Activated T-cell treated with anti-CD3 and anti-CD28 coated beads, Interleukin-2, amount 50 U/mL, for 4 hours (primary cell): Measurements from ENCODE around the gene TMEM263. TPM values are rescaled to one million over a fixed set of nuclear protein-coding genes. Genes with fewer than 3 reads are reported as not detected.
A peak's percentile ranks its signal among the peaks of the same experiment; 100 is the strongest.
"Not testable (repeated sequence)": the region's sequence is repeated elsewhere in the genome, so short reads cannot be mapped to it uniquely, and the experiment has no call there.

Source experiments
- ATAC-seq, 2 donors: fragments of 200-7000 bp; cut with Tn5 transposase; one replicate each; pipeline ENCODE4 v1.10.0; 2021
- DNase-seq: peaks from one replicate; pipeline ENCODE4 v3.0.0-alpha.2; 2020
- H3K27me3 Mint-ChIP-seq: one replicate; pipeline ENCODE4 v1.8.0; 2021; ENCODE audit warnings: low read depth, mixed read lengths
- H3K36me3 Mint-ChIP-seq: one replicate; pipeline ENCODE4 v1.8.0; 2022; ENCODE audit warnings: mixed read lengths; ENCODE audit not compliant: insufficient read depth
- H3K4me1 Mint-ChIP-seq: one replicate; pipeline ENCODE4 v1.8.0; 2021; ENCODE audit warnings: low read depth, mixed read lengths
- H3K4me3 Mint-ChIP-seq: one replicate; pipeline ENCODE4 v1.8.0; 2021; ENCODE audit warnings: mild to moderate bottlenecking, moderate library complexity, mixed read lengths
- H3K9me3 Mint-ChIP-seq: one replicate; pipeline ENCODE4 v1.8.0; 2021; ENCODE audit warnings: mixed read lengths
- total RNA-seq, 3 donors: library from RNA; stranded (reverse); gene quantifications; one replicate each; pipeline ENCODE4 v1.2.1, GENCODE V29; 2021

TMEM263 gene
- total RNA-seq, result 10 to 100 TPM; 13.5 to 16.2 (median 16.1) TPM

GRCh38 chr12:106955377-106956047, at the start of gene TMEM263:
TMEM263 (plus strand) TSS chr12:106955907; CDS start chr12:106967117, 11,210 bp downstream.
- Mint-ChIP-seq H3K9me3 (no peaks in the 10 kb centered on the region), H3K4me3 (peak within 1 kb of the TSS; percentile 95), H3K27me3 (no peaks in the 10 kb centered on the region), H3K36me3 (peaks cover 2% of the 10 kb centered on the region), H3K4me1 (peaks cover 27% of the 10 kb centered on the region)
- ATAC-seq (peak; percentile 80 to 82), DNase-seq (peak; percentile 90)

GRCh38 chr12:106906715-106907114, 49.0 kb upstream of the TMEM263 start:
- DNase-seq, result no peak
- H3K27me3 Mint-ChIP-seq, result peaks cover 33% of the 10 kb centered on the region
- H3K36me3 Mint-ChIP-seq, result no peaks in the 10 kb centered on the region
- no peak overlapping the region for H3K4me3 Mint-ChIP-seq
- no peak for ATAC-seq
- no peaks in the 10 kb centered on the region for H3K9me3 Mint-ChIP-seq
- H3K4me1 Mint-ChIP-seq, result peaks cover 19% of the 10 kb centered on the region

GRCh38 chr12:106907411-106907810, 48.3 kb upstream of the TMEM263 start:
- no peaks in the 10 kb centered on the region for H3K36me3 Mint-ChIP-seq
- peaks cover 29% of the 10 kb centered on the region for H3K27me3 Mint-ChIP-seq
- no peaks in the 10 kb centered on the region for H3K9me3 Mint-ChIP-seq
- no peak overlapping the region for H3K4me3 Mint-ChIP-seq
- ATAC-seq, result no peak
- no peak for DNase-seq
- peaks cover 19% of the 10 kb centered on the region for H3K4me1 Mint-ChIP-seq

GRCh38 chr12:106907846-106908245, 47.9 kb upstream of the TMEM263 start:
- ATAC-seq (no peak), DNase-seq (no peak)
- H3K4me1 Mint-ChIP-seq, result peaks cover 17% of the 10 kb centered on the region
- H3K36me3 Mint-ChIP-seq, result no peaks in the 10 kb centered on the region
- no peaks in the 10 kb centered on the region for H3K9me3 Mint-ChIP-seq
- H3K27me3 Mint-ChIP-seq, result peaks cover 25% of the 10 kb centered on the region
- no peak overlapping the region for H3K4me3 Mint-ChIP-seq

- H3K27me3 Mint-ChIP-seq, result peaks cover 20% of the 10 kb centered on the region
Measured at GRCh38 chr12:106908561-106908960, 47.1 kb upstream of the TMEM263 start.

GRCh38 chr12:106910202-106910601, 45.5 kb upstream of the TMEM263 start:
- ATAC-seq (no peak), DNase-seq (no peak)
- H3K4me1 Mint-ChIP-seq, result peaks cover 16% of the 10 kb centered on the region
- H3K4me3 Mint-ChIP-seq, result no peak overlapping the region
- no peaks in the 10 kb centered on the region for H3K9me3 Mint-ChIP-seq
- peaks cover 14% of the 10 kb centered on the region for H3K27me3 Mint-ChIP-seq
- H3K36me3 Mint-ChIP-seq, result no peaks in the 10 kb centered on the region

More at GRCh38 chr12:106908561-106908960, 47.1 kb upstream of the TMEM263 start:
- H3K4me1 Mint-ChIP-seq, result peaks cover 10% of the 10 kb centered on the region
- no peaks in the 10 kb centered on the region for H3K9me3 Mint-ChIP-seq
- no peak overlapping the region for H3K4me3 Mint-ChIP-seq
- no peaks in the 10 kb centered on the region for H3K36me3 Mint-ChIP-seq
- DNase-seq, result no peak
- no peak for ATAC-seq

- no peak for DNase-seq
- Mint-ChIP-seq H3K4me3 (no peak overlapping the region), H3K9me3 (no peaks in the 10 kb centered on the region), H3K36me3 (no peaks in the 10 kb centered on the region), H3K27me3 (peaks cover 9% of the 10 kb centered on the region), H3K4me1 (peaks cover 23% of the 10 kb centered on the region)
- no peak for ATAC-seq
Measured at GRCh38 chr12:106911581-106911980, 44.1 kb upstream of the TMEM263 start.

- Mint-ChIP-seq H3K9me3 (no peaks in the 10 kb centered on the region), H3K4me1 (peaks cover 23% of the 10 kb centered on the region), H3K27me3 (peaks cover 3% of the 10 kb centered on the region), H3K4me3 (no peak overlapping the region), H3K36me3 (no peaks in the 10 kb centered on the region)
- DNase-seq (no peak), ATAC-seq (no peak)
Measured at GRCh38 chr12:106913456-106913855, 42.3 kb upstream of the TMEM263 start.

GRCh38 chr12:106914796-106915634, 40.7 kb upstream of the TMEM263 start:
- H3K9me3 Mint-ChIP-seq, result no peaks in the 10 kb centered on the region
- peaks cover 3% of the 10 kb centered on the region for H3K27me3 Mint-ChIP-seq
- H3K4me1 Mint-ChIP-seq, result peaks cover 23% of the 10 kb centered on the region
- DNase-seq, result no peak
- no peaks in the 10 kb centered on the region for H3K36me3 Mint-ChIP-seq
- no peak overlapping the region for H3K4me3 Mint-ChIP-seq
- ATAC-seq, result peak; percentile 57 to 74

- Mint-ChIP-seq H3K4me3 (no peak overlapping the region), H3K36me3 (no peaks in the 10 kb centered on the region), H3K4me1 (peaks cover 18% of the 10 kb centered on the region), H3K9me3 (no peaks in the 10 kb centered on the region), H3K27me3 (peaks cover 3% of the 10 kb centered on the region)
- ATAC-seq (peak in 1 of 2 donors; percentile 34), DNase-seq (no peak)
Measured at GRCh38 chr12:106915635-106916026, 40.1 kb upstream of the TMEM263 start.

GRCh38 chr12:106917503-106917902, 38.2 kb upstream of the TMEM263 start:
- peaks cover 3% of the 10 kb centered on the region for H3K27me3 Mint-ChIP-seq
- H3K9me3 Mint-ChIP-seq, result no peaks in the 10 kb centered on the region
- H3K4me3 Mint-ChIP-seq, result no peak overlapping the region
- ATAC-seq (no peak), DNase-seq (no peak)
- H3K36me3 Mint-ChIP-seq, result no peaks in the 10 kb centered on the region
- H3K4me1 Mint-ChIP-seq, result peaks cover 14% of the 10 kb centered on the region

- H3K27me3 Mint-ChIP-seq, result peaks cover 11% of the 10 kb centered on the region
- peaks cover 5% of the 10 kb centered on the region for H3K9me3 Mint-ChIP-seq
- ATAC-seq (no peak), DNase-seq (no peak)
- H3K36me3 Mint-ChIP-seq, result no peaks in the 10 kb centered on the region
- H3K4me1 Mint-ChIP-seq, result peaks cover 14% of the 10 kb centered on the region
- no peak overlapping the region for H3K4me3 Mint-ChIP-seq
Measured at GRCh38 chr12:106918746-106919145, 37.0 kb upstream of the TMEM263 start.

- peaks cover 9% of the 10 kb centered on the region for H3K4me1 Mint-ChIP-seq
- no peak overlapping the region for H3K4me3 Mint-ChIP-seq
- no peak for ATAC-seq
- H3K9me3 Mint-ChIP-seq, result peaks cover 11% of the 10 kb centered on the region
- peaks cover 11% of the 10 kb centered on the region for H3K27me3 Mint-ChIP-seq
- DNase-seq, result no peak
- H3K36me3 Mint-ChIP-seq, result no peaks in the 10 kb centered on the region
Measured at GRCh38 chr12:106919910-106920544, 35.7 kb upstream of the TMEM263 start.

GRCh38 chr12:106921976-106922375, 33.7 kb upstream of the TMEM263 start:
- not testable (repeated sequence) for H3K4me3 Mint-ChIP-seq

More at GRCh38 chr12:106921976-106922375, 33.7 kb upstream of the TMEM263 start:
- peaks cover 11% of the 10 kb centered on the region for H3K9me3 Mint-ChIP-seq
- ATAC-seq, DNase-seq, H3K36me3 Mint-ChIP-seq, H3K4me1 Mint-ChIP-seq: not testable (repeated sequence)
- peaks cover 11% of the 10 kb centered on the region for H3K27me3 Mint-ChIP-seq
